H1 (cell line): Measurements from ENCODE around the gene UBASH3A. TPM values are rescaled to one million over a fixed set of nuclear protein-coding genes. Genes with fewer than 3 reads are reported as not detected.

Source experiments
- ATF3 ChIP-seq: IDR thresholded peaks from 2 replicates; pipeline ENCODE4 v1.6.1; 2011; ENCODE audit warnings: low read depth, mild to moderate bottlenecking, low read length; ENCODE audit not compliant: insufficient read depth
- CHD2 ChIP-seq: IDR thresholded peaks from 2 replicates; pipeline ENCODE4 v1.6.1; 2012; ENCODE audit warnings: low read length, improper control_type of control experiment
- CHD7 ChIP-seq: fragments of 300-600 bp; sonication (generic); IDR thresholded peaks from 2 replicates; pipeline ENCODE4 v1.7.1; 2012; ENCODE audit warnings: low read length, moderate library complexity, mild to moderate bottlenecking, inconsistent platforms; ENCODE audit not compliant: insufficient replicate concordance
- CTBP2 ChIP-seq: IDR thresholded peaks from 2 replicates; pipeline ENCODE4 v1.7.0; 2011; ENCODE audit warnings: borderline replicate concordance, mild to moderate bottlenecking, moderate library complexity, mixed read lengths, low read length; ENCODE audit not compliant: insufficient read depth, insufficient read length
- EZH2 ChIP-seq: fragments of 200-600 bp; sonication (generic); IDR thresholded peaks from 2 replicates; pipeline ENCODE4 v1.7.1; 2012; ENCODE audit warnings: low read depth, mild to moderate bottlenecking, moderate library complexity, low read length, inconsistent platforms; ENCODE audit not compliant: severe bottlenecking
- HDAC2 ChIP-seq, 2 experiments: fragments of 300-600 bp in 1 of 2; sonication (generic) in 1 of 2; IDR thresholded peaks; 2 replicates each; pipeline ENCODE4 v1.6.1; 2011 to 2012; ENCODE audit warnings: low read depth in 2 of 2, low read length in 2 of 2, mild to moderate bottlenecking in 2 of 2, moderate library complexity in 2 of 2, borderline replicate concordance in 1 of 2, inconsistent platforms in 1 of 2
- SP2 ChIP-seq: IDR thresholded peaks from 2 replicates; pipeline ENCODE4 v1.6.1; 2012; ENCODE audit warnings: mild to moderate bottlenecking, low read length, inconsistent platforms
- TAF7 ChIP-seq: optimal IDR thresholded peaks from 2 replicates; pipeline ENCODE3; 2011; ENCODE audit warnings: low read depth, mild to moderate bottlenecking, inconsistent platforms, low read length, moderate library complexity, borderline replicate concordance
- TBP ChIP-seq: IDR thresholded peaks from 2 replicates; pipeline ENCODE4 v1.6.1; 2011; ENCODE audit warnings: low read depth, low read length, improper control_type of control experiment
- polyA plus RNA-seq, 7 experiments: library from polyadenylated mRNA; depleted of rRNA in 3 of 7; stranded (reverse) in 5 of 7; unstranded in 2 of 7; fragments of >200 nt in 5 of 7; fragments of 200-250 nt in 2 of 7; gene quantifications; 1 replicate in 5 of 7; 2 replicates in 1 of 7; 4 replicates in 1 of 7; pipeline versions ENCODE4 v1.2.1 to v1.2.3, GENCODE V29; 2011 to 2013; ENCODE audit warnings: missing spikeins in 2 of 7, mixed read lengths in 2 of 7
- total RNA-seq: library from RNA; stranded (reverse); fragmentation: NEBNext Ultra II Directional; extraction: Animal tissue kit (Norgen Biotek cat#: 25700); gene quantifications from 2 replicates; pipeline ENCODE4 v1.2.1, GENCODE V29; 2021

The UBASH3A gene
- total and polyA plus RNA-seq, 2 of the 8 experiments (the other 6 are each of a cell fraction or from before 2014, with no cell fraction given), result not detected

- TF ChIP-seq CHD7 (no peak), ATF3 (no peak), CHD2 (no peak), HDAC2 (IDR thresholded peaks at IDR 0.05; ENCODE audit: borderline replicate concordance in 1 of 2, low read depth in 2 of 2, low read length in 2 of 2) (no peak), SP2 (no peak), TBP (no peak), EZH2 (no peak), TAF7 (no peak), CTBP2 (no peak)
These were observed 5.8 kb upstream of the UBASH3A start (continued) for GRCh38 chr21:42397746-42398394.
